HG03520 (cell line): ENCODE results near the gene STRN.
A peak's percentile ranks its signal among the peaks of the same experiment; 100 is the strongest.
"Not testable (repeated sequence)": the region's sequence is repeated elsewhere in the genome, so short reads cannot be mapped to it uniquely, and the experiment has no call there.

Source experiments
- ATAC-seq: cut with Tn5 transposase; IDR thresholded peaks from one replicate; pipeline ENCODE4 v1.9.1; 2021; ENCODE audit warnings: mild to moderate bottlenecking, moderate library complexity; ENCODE audit not compliant: unreplicated experiment

Gene STRN, protein sequence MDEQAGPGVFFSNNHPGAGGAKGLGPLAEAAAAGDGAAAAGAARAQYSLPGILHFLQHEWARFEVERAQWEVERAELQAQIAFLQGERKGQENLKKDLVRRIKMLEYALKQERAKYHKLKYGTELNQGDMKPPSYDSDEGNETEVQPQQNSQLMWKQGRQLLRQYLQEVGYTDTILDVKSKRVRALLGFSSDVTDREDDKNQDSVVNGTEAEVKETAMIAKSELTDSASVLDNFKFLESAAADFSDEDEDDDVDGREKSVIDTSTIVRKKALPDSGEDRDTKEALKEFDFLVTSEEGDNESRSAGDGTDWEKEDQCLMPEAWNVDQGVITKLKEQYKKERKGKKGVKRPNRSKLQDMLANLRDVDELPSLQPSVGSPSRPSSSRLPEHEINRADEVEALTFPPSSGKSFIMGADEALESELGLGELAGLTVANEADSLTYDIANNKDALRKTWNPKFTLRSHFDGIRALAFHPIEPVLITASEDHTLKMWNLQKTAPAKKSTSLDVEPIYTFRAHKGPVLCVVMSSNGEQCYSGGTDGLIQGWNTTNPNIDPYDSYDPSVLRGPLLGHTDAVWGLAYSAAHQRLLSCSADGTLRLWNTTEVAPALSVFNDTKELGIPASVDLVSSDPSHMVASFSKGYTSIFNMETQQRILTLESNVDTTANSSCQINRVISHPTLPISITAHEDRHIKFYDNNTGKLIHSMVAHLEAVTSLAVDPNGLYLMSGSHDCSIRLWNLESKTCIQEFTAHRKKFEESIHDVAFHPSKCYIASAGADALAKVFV

DNA sequence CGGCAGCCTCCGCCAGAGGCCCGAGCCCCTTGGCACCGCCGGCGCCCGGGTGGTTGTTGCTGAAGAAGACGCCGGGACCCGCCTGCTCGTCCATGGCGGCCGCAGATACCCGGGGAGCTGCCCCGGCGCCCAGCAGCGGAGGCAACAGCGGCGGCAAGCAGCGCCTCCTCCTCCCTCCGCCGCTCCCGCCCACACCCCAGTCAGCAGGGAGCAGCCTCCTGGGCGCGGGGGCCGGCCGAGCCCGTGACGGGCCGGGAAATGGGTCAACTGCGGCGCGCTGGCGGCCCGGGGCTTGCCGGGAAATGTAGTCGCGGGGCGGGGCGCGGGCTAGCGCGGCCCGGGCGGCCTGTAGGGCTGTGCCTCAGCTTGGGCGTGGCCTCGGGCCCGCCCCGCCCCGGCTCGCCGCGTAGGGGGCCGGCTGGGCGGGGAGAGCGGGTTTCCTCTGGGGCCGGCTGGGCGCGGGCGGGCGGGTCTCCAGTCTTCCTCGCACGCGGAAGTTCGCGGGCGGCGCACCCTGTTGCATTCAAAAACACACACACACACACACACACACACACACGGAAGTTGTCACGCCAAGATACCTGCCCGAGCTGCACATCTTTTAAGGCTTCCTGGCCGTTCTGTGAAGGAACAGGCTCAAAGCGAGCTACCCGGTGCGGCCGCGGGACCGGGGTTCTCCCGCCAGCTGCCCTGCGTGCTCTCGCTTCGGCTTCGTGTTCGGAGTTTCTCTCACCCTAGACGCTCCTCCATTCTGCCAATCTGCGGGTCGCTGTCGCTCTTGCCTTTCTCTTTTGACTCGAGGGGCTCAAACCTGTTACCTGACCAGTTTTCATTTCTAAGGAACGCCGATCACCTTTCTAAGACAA, at the start of gene STRN:
Gene STRN (minus strand): TSS at position 167 of the 866 bp plus-strand sequence. CDS start 73 bp downstream, at position 94.
- ATAC-seq: peak; percentile 97

DNA sequence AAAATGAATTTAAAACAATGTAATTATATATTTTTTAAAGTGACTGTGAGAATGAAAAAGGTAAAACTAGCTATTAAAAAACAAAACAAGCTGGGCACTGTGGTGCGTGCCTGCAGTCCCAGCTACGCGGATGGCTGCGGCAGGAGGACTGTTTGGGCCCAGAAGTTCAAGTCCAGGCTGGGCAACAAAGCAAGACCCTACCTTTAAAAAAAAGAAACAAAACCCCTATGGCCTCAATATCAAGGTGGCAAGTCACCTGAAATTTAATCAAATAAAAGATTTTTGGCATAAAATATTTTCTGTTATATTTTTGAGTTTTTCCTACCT, 46.9 kb upstream of the STRN start:
- peak; percentile 12 for ATAC-seq

DNA sequence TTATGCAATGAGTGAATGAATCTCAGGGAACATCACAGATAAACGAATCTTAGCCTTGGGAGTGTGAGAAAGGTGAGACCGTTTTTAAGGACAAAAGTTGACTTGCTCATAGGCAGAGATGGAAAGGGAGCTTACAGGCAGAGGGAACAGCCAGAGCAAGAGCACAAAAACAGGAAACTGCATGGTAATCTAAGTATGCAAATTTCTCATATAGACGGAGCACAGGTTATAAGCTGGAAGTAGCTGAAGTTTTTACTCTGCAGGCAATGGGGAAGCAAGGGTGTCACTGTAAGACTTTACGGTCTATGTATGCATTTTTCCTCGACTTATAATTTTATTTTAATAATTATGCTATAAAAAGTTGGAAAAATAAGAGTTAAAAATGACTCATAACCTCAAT, 44.8 kb upstream of the STRN start:
- ATAC-seq: no peak

DNA sequence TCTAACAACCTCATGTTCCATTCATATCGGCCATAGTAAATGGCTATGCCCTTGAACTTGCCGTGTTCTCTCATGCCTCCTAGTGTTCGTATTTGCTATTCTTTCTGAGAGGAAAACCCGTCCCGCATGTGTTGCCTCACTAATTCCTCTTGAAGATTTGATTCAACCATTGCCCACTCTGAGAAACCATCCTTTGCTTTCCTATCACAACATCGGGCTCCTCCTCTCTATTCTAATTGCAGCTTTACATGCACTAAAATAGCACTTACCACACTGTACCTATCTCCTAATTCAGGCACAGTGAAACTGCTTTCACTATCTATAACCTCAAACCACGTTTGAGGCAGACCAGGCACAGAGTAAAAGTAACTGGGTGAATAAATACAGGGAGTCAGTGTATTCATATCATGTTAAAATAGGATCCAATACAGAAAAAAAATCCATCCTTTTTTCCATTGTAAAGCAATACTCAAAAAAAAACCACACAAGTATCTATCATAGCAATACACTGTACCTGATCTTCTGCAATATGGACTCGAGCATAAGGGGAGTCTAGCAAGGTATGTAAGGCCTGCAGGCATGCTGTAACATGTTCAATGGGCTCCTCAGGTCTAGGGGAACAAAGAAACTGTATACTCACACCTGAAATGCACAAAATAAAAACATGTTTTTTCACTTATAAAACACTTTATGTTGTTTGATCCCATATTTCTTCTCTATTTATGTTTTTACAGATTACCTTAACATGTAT, 39.0 kb upstream of the STRN start:
- peak; percentile 99 for ATAC-seq

DNA sequence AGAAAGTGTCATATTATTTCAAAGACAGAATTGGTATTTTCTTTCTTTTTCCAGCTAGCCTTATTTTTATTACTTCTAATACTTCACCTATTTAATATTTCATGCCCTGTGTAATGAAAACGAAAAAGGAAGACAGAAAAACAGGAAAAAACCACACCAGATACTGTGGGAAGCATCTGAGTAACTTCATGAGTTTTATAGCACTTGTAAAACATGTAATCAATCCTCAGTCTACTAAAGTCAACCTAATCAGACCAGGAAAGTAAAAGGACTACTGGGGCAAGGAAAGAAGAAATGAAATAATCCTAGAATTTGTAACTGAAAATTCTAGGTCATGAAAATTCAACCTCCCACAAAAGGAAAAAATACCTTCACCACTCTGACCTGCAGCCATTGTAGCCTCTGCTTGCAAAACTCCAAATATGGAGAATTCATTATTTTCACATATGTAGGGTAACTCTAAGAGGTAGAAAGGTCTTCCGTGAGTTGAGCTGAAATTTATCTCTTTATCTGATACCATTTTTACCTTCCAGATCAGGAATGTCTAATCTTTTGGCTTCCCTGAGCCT, 34.7 kb upstream of the STRN start:
- no peak for ATAC-seq

DNA sequence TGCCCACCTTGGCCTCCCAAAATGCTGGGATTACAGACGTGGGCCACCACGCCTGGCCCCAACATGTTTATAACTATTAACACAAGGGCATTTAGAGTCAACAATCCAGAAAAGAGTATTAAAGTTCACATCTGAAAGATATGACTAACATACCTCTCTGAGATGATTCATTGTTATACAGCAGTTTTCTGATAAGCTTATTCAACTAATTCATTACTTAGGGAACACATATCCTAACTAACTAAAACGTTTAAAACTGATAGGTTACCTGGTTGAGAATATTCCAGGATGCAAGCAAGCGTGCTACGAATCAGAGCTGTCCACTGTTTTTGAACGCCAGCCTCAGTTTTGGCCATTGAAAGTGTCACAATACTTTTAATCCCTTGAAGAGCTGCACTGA, 34.0 kb upstream of the STRN start:
- no peak for ATAC-seq

DNA sequence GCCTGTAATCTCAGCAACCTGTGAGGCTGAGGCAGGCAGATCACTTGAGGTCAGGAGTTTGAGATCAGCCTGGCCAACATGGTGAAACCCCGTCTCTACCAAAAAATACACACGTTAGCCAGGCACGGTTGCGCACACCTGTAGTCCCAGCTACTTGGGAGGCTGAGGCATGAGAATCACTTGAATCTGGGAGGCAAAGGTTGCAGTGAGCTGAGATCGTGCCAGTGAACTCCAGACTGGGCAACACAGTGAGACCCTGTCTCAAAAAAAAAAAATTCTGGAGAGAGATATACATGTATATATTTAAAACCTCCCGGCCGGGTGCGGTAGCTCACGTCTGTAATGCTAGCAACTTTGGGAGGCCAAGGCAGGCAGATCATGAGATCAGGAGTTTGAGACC, 33.1 kb upstream of the STRN start:
- ATAC-seq: not testable (repeated sequence)

DNA sequence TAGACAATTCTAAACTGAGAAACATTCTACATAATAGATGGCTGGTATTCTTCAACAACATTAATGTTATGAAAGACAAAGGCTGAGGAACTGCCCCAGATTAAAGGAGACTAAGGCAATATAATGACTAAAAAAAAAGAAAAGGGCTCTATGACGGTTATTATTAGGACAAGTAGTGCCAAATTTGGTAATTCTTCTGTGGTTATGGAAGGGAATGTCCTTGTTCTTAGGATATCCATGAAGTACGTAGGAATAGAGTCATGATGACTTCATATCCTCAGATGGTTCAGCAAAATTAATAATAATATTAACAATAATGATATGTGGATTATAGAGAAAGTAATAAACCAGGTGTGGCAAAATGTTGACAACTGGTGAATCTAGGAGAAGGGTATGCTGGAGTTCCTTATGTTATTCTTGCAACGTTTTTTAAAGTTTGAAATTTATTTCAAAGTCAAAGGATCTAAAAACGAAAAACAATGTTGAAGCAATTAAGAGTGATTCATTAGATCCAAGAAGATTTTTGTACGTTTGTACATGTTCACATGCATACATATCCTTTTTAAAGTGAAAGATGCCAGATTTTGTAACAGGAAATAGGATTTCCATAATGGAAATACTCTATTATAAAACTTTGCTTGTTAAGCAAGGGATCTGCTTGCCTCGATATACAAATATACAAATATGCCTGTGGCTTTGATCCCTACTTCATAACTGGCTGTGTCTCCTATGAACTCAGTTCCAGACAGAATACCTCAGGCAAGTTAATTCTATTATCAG, 27.7 kb upstream of the STRN start:
- no peak for ATAC-seq

DNA sequence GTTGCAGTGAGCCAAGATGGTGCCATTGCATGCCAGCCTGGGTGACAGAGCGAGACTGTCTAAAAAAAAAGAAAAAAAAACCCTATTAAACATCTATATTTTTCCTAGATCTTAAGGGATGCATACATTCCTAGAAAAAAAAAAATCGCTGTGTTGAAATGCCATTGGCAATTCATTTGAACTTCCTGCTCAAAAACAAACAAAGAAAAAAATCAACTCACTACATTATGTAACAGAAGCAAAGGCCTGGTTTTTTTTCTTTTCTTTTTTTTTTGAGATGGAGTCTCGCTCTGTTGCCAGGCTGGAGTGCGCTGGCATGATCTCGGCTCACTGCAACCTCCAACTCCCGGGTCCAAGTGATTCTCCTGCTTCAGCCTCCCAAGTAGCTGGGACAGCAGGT, 21.7 kb upstream of the STRN start:
- ATAC-seq: no peak

DNA sequence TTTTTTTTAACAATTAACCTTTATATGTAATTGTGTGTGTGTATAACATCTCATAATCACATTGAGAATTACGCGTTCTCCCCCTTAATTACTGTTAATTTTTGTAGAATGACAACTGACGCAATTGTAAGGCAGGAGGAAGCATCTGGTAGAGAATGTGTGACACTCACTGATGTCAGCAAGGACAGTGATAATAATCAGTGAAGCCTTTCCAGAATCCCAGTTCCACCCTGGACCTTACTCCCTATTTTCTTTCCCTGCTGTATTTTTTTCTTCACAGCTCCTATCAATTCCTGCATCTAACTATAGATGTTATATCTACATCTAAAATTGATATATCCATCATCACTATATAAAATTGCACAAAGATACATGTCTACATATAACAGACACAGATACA, 16.1 kb upstream of the STRN start:
- no peak for ATAC-seq

DNA sequence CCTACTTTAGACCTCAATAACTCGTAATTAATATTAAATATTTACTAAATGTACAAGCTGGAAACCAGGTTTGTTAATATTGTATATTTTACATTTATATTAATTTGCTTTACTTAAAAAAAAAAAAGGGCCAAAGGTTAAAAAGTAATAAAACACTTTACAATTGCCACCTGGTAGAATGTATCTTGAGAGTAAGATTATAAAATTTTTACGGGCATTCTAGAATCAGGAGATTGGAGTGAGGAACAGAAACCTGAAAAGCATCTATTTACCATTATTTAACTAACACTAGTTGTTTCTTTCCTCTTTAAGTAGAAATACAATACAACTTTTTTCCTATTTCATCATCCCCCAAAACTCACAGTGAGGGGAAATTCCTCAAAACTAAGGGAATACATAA, 15.6 kb upstream of the STRN start:
- ATAC-seq: no peak

DNA sequence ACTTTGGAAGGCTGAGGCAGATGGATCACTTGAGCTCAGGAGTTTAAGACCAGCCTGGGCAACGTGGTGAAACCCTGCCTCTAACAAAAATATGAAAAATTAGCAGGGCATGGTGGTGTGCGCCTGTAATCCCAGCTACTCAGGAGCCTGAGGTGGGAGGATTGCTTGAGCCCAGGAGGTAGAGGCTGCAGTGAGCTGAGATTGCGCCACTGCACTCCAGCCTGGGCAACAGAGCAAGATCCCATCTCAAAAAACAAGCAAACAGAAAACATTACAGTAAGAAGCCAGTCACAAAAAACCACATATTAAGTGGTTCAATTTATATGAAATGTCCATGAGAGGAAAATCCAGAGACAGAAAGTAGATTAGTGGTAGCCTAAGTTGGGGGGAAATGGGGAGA, 12.7 kb upstream of the STRN start:
- not testable (repeated sequence) for ATAC-seq

DNA sequence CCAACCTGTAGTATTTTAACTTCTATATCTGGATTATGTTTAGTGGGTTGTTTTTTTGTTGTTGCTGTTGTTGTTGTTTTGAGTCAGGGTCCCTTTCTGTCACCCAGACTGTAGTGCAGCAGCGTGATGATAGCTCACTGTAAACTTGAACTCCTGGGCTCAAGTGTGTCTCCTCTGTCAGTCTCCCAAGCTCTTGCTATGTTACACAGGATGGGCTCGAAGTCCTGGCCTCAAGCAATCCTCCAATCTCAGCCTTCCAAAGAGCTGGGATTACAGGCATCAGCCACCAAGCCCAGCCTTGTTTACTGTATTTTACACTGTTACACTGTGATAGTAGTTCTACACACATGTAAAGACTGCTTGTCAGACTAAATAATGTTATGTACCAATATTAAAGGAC, 9.7 kb upstream of the STRN start:
- ATAC-seq: no peak

DNA sequence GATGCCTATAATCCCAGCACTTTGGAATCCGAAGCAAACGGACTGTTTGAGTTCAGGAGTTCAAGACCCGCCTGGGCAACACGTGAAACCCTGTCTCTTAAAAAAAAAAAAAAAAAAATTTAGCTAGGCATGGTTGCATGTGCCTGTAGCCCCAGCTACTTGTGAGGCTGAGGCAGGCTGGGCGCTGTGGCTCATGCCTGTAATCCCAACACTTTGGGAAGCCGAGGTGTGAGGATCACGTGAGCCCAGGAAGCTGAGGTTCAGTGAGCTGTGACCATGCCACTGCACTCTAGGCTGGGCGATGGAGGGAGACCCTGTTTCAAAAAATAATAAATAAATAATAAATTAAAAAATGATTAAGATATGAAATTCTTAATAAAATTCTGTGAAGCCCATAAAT, 9.0 kb upstream of the STRN start:
- no peak for ATAC-seq

DNA sequence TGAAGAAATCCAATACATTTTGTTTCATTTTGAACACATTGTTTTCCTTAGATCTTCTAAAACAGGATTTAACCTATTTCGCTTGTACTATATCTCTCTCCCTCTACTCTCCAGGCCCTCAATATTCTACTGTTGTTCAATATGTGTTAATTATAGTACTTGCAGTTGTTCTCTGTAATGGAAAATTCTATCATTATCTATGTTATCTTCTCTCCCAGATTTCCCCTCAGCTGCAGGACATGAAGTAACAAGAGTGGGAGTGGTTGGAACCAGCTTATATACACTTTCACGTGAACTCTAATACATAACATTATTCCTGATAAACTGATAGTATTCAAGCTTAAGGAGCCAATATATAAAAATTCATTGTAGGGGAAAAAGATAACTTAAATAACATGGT, 7.0 kb upstream of the STRN start:
- no peak for ATAC-seq

DNA sequence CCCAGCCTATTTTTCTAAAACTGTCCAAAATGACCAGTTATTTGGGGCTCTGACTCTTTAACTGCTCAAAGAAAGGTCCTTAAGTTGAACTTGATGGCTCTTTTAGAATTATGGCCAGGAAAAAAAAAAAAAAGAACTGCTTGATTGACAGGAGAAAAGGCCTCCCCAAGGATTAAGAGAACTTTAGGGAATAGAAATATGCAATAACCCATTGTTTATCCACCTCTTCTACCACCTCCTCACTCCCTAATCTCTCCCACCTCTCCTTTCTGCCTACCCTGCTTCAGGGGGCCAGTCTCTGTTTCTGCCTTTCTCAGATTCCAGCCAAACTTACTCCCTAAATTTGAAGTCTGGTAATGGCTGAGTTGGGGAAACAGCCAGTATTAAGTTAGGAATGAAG, 5.7 kb upstream of the STRN start:
- no peak for ATAC-seq

DNA sequence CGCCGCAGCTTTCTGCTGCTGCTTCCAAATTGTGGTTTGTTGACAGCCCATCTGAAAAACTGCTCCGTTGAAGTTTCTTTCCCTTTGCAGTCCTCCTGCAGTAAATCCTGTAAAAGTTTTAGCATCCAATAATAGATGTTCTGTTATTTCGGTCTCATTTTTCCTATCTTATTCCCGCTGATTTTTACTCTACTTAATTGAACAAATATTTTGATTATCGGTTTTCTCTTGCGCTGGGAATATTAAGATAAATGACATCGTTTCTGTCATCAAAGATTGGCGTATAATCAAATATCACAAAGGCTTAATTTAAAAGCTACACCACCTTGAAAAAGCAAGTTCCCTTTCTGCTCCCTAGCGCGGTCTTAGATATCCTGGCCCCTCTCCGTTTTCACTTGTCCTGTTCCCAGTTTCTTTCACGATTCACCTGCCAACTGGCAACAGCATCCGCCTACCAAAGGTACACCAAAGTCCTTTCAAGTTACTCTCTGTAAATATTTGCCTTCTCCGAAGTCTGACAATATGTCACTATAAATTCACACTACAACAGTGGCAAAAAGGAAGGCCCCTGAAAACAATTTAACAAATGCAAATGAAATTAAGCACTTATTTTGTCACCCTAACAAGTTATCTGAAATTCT, 1.0 kb upstream of the STRN start:
- no peak for ATAC-seq

DNA sequence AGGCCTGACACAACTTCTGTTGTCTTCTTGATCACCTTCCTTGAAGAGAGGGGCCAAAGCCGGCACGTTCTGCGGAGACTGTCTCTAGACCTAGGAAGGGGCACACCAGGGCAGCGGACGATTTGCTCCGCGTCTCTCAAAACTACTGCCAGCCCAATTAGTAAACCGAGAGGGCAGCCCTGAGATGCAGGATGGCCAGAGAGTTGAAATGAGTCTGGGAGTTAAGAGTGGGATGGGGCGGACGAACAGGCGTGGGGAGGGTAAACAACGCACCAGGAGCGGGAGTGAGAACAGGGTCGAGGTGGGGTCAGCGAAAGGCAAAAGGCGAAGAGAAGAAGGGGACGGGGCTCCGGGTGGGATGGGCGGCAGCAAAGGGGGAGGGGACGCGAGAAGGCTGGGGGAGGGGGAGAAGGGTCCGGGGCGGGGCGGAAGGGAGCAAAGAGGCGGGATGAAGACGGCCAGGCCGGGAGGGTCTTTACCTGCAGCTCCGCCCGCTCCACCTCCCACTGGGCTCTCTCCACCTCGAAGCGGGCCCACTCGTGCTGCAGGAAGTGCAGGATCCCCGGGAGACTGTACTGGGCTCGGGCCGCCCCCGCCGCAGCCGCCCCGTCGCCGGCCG, 476 bp downstream of the STRN start:
- peak; percentile 30 for ATAC-seq

DNA sequence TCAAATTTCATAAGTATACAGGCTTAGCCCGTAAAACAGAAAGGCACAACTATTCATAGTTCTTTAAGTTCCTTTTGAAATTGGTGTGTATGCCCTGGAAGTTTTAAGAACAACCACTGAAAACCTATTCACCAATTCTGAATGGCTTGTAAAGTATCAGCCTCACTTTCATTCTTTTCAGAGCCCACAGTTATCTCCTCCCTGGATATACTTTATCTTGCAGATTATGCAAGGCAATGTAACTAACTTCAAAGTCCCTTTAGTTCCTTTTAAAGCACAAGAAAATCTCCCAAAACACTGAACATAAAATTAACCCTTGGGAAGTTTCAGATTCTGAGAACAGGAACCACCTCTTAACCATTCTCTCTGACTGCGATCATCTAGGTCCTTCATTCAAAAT, 1.1 kb downstream of the STRN start:
- no peak for ATAC-seq
